Inferior parietal cortex (tissue), 1 donor: ENCODE measurements around the gene TEX11.

Experiments used
- DNase-seq: peaks from one replicate; pipeline ENCODE4 v3.0.0-alpha.2; 2016; ENCODE audit errors: extremely low spot score

TEX11 gene

DNA sequence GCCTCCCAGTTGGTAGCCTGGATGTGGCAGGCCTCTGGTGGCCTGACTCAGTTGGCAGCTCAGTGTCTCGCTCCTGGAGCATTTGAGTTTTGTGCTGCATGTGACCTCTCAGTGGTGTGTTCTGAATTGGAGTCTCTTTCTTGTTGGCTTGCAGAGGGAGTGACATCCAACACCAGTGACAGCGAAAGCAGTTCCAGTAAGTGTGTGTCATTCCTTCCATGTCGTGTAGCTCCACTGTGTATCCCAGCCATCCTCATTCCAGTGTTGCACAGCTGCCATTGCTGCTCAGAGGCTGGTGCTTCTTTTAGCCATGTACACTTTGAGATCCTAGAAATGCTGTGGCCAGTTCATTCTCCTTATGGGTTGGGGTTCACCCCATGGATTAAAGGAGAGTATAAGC is 411.5 kb downstream of the TEX11 start:
- no peak for DNase-seq

- no peak for DNase-seq
Measured at GRCh38 chrX:70496491-70496890, 412.0 kb downstream of the TEX11 start.

GRCh38 chrX:70494441-70494840 is 414.1 kb downstream of the TEX11 start:
- no peak for DNase-seq

GRCh38 chrX:70488856-70489255 is 419.7 kb downstream of the TEX11 start:
- DNase-seq, result no peak

GRCh38 chrX:70485466-70485865 is 423.0 kb downstream of the TEX11 start:
- no peak for DNase-seq

DNA sequence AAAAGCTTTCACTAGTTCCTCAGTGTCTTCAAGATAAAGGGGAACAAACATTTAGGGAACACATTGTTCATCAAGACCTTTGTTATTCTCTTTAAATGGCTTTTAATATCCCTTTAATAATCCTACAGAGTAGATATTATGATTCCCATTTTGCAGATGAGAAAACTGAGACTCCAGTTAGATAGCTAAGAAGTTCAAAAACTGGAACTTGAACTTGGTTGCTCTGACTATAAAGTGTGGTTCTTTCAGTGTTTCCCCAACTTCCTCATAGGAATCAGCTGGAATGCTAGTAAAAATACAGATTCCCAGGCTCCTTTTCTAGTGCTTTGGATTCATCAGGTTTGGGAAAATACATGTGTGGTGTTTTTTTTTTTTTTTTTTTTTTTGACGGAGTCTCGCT is 426.2 kb downstream of the TEX11 start:
- DNase-seq, result no peak

GRCh38 chrX:70481471-70482270 is 426.8 kb downstream of the TEX11 start:
- no peak for DNase-seq

- DNase-seq, result no peak
Measured at GRCh38 chrX:70480660-70481018, 427.9 kb downstream of the TEX11 start.

DNA sequence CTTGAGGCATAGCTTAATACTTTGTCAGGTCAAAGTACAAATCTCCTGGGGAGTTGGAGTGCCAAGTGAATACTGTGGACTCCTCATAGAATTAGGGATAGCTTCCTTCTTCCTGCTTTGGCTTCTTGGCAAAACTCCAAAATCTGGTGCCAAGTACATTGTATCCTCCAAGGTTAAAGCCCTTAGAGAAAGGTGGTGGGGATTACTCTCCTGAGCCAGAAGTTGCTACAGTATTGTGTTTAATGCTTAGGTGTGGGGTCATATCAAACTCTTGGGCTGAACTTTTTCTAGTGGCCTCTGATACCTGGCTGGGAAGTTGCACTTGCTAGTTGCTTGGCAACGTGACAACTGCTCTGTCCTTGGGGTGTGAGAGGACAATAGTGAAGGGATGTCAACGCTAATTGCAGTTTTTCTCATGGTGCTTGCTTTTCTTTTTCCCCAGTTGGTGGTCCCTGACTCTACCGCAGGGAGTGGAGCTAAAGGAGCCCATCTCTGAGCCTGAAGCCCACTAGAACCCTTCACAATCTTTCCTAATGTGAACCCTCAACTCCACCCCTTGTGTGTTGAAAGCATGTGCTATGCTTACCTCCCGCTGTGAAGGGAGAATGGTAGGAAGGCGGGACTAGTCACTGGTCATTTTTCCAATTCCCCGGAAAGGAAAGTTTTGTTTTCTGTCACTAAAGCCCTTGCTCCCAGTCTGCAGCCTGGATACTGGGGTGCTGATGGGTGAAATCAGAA is 428.4 kb downstream of the TEX11 start:
- no peak for DNase-seq

DNA sequence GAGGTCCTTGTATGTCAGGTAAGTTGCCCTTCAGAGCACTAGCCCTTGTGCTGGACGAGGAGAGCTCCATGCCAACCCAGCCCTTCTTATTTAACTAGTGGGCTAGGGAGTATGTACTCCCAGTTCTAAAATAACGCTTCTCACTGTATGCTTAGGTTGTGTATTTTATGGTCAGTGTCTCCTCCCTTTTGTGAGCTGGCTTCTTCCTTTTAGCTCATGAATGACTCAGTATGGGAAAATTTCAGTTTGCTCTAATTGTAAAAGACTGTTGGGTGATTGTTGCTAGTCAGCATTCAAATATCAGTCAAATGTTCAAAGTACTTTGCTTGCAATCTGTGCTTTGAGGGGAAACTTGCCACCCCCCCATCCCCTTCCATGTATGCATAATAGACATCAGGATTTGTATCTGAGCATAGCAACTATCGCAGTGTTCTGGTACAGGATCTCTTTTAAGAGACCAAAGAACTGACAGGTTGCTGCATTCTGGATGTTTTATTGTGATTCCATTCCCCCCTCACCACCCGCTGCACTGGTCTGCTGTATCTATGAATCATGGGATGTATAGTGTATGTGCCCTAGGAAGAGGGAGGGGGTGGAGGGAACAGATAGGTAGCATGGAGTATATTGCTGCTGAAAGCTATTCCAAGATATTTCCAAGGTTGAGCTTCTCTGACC is 429.1 kb downstream of the TEX11 start:
- DNase-seq, result no peak
